Left colon (tissue), 2 donors: ENCODE data around the gene OR6C68. TPM values are rescaled to one million over a fixed set of nuclear protein-coding genes. Genes with fewer than 3 reads are reported as not detected.

Source experiments
- total RNA-seq, 2 donors: library from RNA; stranded (reverse); fragmentation: NEBNext Ultra II Directional; extraction: Animal tissue kit (Norgen Biotek cat#: 25700); gene quantifications; one replicate each; pipeline ENCODE4 v1.2.1, GENCODE V29; 2021
- donor health status: DM: no; HTN: no; CAD: no.
- donor health status: DM: yes; HTN: yes; CAD: no.

The OR6C68 gene
- total RNA-seq, 2 donors from 2014 or later, result not detected

Other genes with a start within 250 kb of the OR6C68 start
- not detected for gene OR6C74, start 247.8 kb upstream of the OR6C68 start, total RNA-seq
- gene OR6C6, start 195.8 kb upstream of the OR6C68 start, total RNA-seq, result not detected
- gene OR6C1, start 178.0 kb upstream of the OR6C68 start, total RNA-seq, result not detected
- not detected for gene OR6C3, start 161.6 kb upstream of the OR6C68 start, total RNA-seq
- gene OR6C75, start 129.4 kb upstream of the OR6C68 start, total RNA-seq, result not detected
- not detected for gene OR6C65, start 91.8 kb upstream of the OR6C68 start, total RNA-seq
- not detected for gene OR6C76, start 66.1 kb upstream of the OR6C68 start, total RNA-seq
- gene OR6C2, start 48.3 kb upstream of the OR6C68 start, total RNA-seq, result not detected
- not detected for gene OR6C70, start 22.2 kb upstream of the OR6C68 start, total RNA-seq
- not detected for gene OR6C4, start 57.2 kb downstream of the OR6C68 start, total RNA-seq
- not detected for gene OR2AP1, start 80.1 kb downstream of the OR6C68 start, total RNA-seq
- not detected for gene OR10P1, start 144.5 kb downstream of the OR6C68 start, total RNA-seq
- 10 to 100 TPM; 10.2 to 56.5 TPM for gene ITGA7, start 215.5 kb downstream of the OR6C68 start, total RNA-seq
- 100 to 1,000 TPM; 266 to 300 TPM for gene BLOC1S1, start 223.7 kb downstream of the OR6C68 start, total RNA-seq
- gene RDH5, start 228.0 kb downstream of the OR6C68 start, total RNA-seq, result 10 to 100 TPM; 34.2 to 37.7 TPM
- 1,000 to 10,000 TPM; 1,137 to 1,252 TPM for gene CD63, start 236.6 kb downstream of the OR6C68 start, total RNA-seq